K562 (cell line): ENCODE measurements around the gene ESR2. TPM values are rescaled to one million over a fixed set of nuclear protein-coding genes. Genes with fewer than 3 reads are reported as not detected.

Experiments
- BRD9 ChIP-seq: fragments of 450-650 bp; IDR thresholded peaks from 2 replicates; pipeline ENCODE4 v1.6.1; 2018; ENCODE audit warnings: low read depth; ENCODE audit not compliant: partially characterized antibody
- C11orf30 ChIP-seq: fragments of 450-650 bp; IDR thresholded peaks from 2 replicates; pipeline ENCODE4 v1.6.1; 2016; ENCODE audit warnings: low read depth, mild to moderate bottlenecking
- CREM ChIP-seq: IDR thresholded peaks from 2 replicates; pipeline ENCODE4 v1.6.1; 2014; ENCODE audit warnings: antibody characterized with exemption, low read depth
- HSF4 ChIP-seq: fragments of 250-450 bp; sonication (Bioruptor Pico); IDR thresholded peaks from 2 replicates; pipeline ENCODE4 v2.1.2; 2022; ENCODE audit warnings: mild to moderate bottlenecking, moderate library complexity, borderline replicate concordance
- SAP30 ChIP-seq: fragments of 200-600 bp; sonication (generic); IDR thresholded peaks from 2 replicates; pipeline ENCODE4 v1.6.1; 2012; ENCODE audit warnings: borderline replicate concordance, low read depth, mild to moderate bottlenecking, moderate library complexity, low read length, control low read depth, inconsistent platforms; ENCODE audit not compliant: insufficient read depth, poor library complexity, severe bottlenecking
- SIN3A ChIP-seq, 2 experiments: fragments of 150-350 bp in 1 of 2; IDR thresholded peaks; 2 replicates each; pipeline ENCODE4 v1.6.1; 2011 to 2016; ENCODE audit warnings: borderline replicate concordance in 2 of 2, low read depth in 2 of 2, low read length in 2 of 2, mild to moderate bottlenecking in 2 of 2, moderate library complexity in 2 of 2; ENCODE audit not compliant: control insufficient read depth in 1 of 2
- SMARCA4 ChIP-seq: fragments of 450-650 bp; IDR thresholded peaks from 2 replicates; pipeline ENCODE4 v1.6.1; 2016
- ZC3H11A ChIP-seq: IDR thresholded peaks from 2 replicates; pipeline ENCODE4 v1.6.1; 2012; ENCODE audit warnings: low read depth, low read length, improper control_type of control experiment
- ZNF324 ChIP-seq: fragments of 250-450 bp; sonication (Bioruptor Pico); IDR thresholded peaks from 2 replicates; pipeline ENCODE4 v1.4.0; 2020; ENCODE audit warnings: mild to moderate bottlenecking
- ZNF644 ChIP-seq: fragments of 200-800 bp; sonication (Bioruptor generic); IDR thresholded peaks from 2 replicates; pipeline ENCODE4 v1.6.1; 2016; ENCODE audit warnings: low read depth, missing genetic modification characterization, missing compliant biosample characterization
- ZSCAN32 ChIP-seq: fragments of 450-650 bp; formaldehyde crosslinking; IDR thresholded peaks from 2 replicates; pipeline ENCODE4 v1.4.0; 2020; ENCODE audit warnings: mild to moderate bottlenecking, moderate library complexity
- polyA plus RNA-seq, 8 experiments: library from polyadenylated mRNA; depleted of rRNA in 4 of 8; stranded (reverse) in 5 of 8; unstranded in 3 of 8; fragments of >200 nt; fragmentation: Nextera tagmentation in 2 of 8; fragmentation: Illumina TruSeq in 1 of 8; extraction: Ambion mirVana in 2 of 8; extraction: Trizol in 1 of 8; gene quantifications; 2 replicates each; pipeline versions ENCODE4 v1.2.1 to v1.2.3, GENCODE V29; 2011 to 2014; ENCODE audit warnings: inconsistent platforms in 1 of 8, missing spikeins in 1 of 8
- total RNA-seq, 7 experiments: library from RNA; depleted of rRNA in 6 of 7; stranded (reverse); fragments of >200 nt in 6 of 7; fragmentation: Illumina TruSeq in 2 of 7; extraction: Trizol in 2 of 7; gene quantifications; 2 replicates each; pipeline versions ENCODE4 v1.2.1 to v1.2.3, GENCODE V29; 2011 to 2021; ENCODE audit warnings: low replicate concordance in 1 of 7
- TF ChIP-seq, protein P1 (sequence below): sonication (generic); formaldehyde crosslinking; IDR thresholded peaks from 2 replicates; pipeline ENCODE4 v1.8.0; 2022; ENCODE audit warnings: mild to moderate bottlenecking, missing genetic modification reagents
- TF ChIP-seq, protein P2 (sequence below): sonication (generic); formaldehyde crosslinking; IDR thresholded peaks from 2 replicates; pipeline ENCODE4 v1.8.1; 2022; ENCODE audit warnings: missing genetic modification reagents
- TF ChIP-seq, protein P3 (sequence below): fragments of 450-650 bp; IDR thresholded peaks from one replicate; pipeline ENCODE4 v1.6.1; 2018; ENCODE audit warnings: mild to moderate bottlenecking, moderate library complexity; ENCODE audit not compliant: partially characterized antibody
- TF ChIP-seq, protein P4 (sequence below): fragments of 450-650 bp; formaldehyde crosslinking; conservative IDR thresholded peaks from 2 replicates; pipeline ENCODE4 v1.4.0; 2022; ENCODE audit warnings: mild to moderate bottlenecking, missing genetic modification characterization
- TF ChIP-seq, protein P5 (sequence below): fragments of 450-650 bp; formaldehyde crosslinking; IDR thresholded peaks from 2 replicates; pipeline ENCODE4 v1.4.0; 2022; ENCODE audit warnings: missing genetic modification characterization
- TF ChIP-seq, protein P6 (sequence below): fragments of 250-450 bp; sonication (Bioruptor Pico); IDR thresholded peaks from 2 replicates; pipeline ENCODE4 v1.4.0; 2020; ENCODE audit warnings: mild to moderate bottlenecking

ESR2 gene
- total and polyA plus RNA-seq, 9 of the 15 experiments (the other 6 are each of a cell fraction or from before 2014, with no cell fraction given) = 0.07 to 3.8 (median 2.0) TPM

DNA sequence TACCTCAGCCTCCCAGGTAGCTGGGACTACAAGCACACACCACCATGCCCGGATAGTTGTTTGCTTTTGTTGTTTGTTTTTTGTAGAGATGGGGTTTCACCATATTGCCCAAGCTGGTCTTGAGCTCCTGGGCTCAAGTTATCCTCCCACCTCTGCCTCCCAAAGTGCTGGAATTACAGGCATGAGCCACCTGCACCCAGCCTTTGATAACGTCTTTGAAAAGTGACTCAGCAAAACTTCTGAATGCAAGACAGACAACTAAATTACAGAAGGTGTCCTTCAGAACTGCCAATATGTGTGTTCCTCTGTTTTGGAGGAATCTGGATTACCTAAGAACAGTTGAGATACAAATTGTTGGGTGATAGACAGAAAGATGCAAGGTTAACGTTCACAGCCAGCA is 99.8 kb downstream of the ESR2 start (continued):
- TF ChIP-seq HSF4 (no peak), ZC3H11A (no peak), SAP30 (no peak), SIN3A (IDR thresholded peaks at IDR 0.05; ENCODE audit: borderline replicate concordance in 2 of 2, control insufficient read depth in 1 of 2, low read depth in 2 of 2, low read length in 2 of 2) (no peak), ZSCAN32 (no peak), CREM (no peak), BRD9 (no peak), ZNF644 (no peak), ZNF324 (CRISPR knock-in tag) (no peak), SMARCA4 (0 out of 2 replicates have a peak, but pooled peaks have one; percentile 27), C11orf30 (peak; percentile 85)
- TF ChIP-seq, protein P1, sequence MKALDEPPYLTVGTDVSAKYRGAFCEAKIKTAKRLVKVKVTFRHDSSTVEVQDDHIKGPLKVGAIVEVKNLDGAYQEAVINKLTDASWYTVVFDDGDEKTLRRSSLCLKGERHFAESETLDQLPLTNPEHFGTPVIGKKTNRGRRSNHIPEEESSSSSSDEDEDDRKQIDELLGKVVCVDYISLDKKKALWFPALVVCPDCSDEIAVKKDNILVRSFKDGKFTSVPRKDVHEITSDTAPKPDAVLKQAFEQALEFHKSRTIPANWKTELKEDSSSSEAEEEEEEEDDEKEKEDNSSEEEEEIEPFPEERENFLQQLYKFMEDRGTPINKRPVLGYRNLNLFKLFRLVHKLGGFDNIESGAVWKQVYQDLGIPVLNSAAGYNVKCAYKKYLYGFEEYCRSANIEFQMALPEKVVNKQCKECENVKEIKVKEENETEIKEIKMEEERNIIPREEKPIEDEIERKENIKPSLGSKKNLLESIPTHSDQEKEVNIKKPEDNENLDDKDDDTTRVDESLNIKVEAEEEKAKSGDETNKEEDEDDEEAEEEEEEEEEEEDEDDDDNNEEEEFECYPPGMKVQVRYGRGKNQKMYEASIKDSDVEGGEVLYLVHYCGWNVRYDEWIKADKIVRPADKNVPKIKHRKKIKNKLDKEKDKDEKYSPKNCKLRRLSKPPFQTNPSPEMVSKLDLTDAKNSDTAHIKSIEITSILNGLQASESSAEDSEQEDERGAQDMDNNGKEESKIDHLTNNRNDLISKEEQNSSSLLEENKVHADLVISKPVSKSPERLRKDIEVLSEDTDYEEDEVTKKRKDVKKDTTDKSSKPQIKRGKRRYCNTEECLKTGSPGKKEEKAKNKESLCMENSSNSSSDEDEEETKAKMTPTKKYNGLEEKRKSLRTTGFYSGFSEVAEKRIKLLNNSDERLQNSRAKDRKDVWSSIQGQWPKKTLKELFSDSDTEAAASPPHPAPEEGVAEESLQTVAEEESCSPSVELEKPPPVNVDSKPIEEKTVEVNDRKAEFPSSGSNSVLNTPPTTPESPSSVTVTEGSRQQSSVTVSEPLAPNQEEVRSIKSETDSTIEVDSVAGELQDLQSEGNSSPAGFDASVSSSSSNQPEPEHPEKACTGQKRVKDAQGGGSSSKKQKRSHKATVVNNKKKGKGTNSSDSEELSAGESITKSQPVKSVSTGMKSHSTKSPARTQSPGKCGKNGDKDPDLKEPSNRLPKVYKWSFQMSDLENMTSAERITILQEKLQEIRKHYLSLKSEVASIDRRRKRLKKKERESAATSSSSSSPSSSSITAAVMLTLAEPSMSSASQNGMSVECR (CRISPR knock-in tag) = no peak
- TF ChIP-seq, protein P2, sequence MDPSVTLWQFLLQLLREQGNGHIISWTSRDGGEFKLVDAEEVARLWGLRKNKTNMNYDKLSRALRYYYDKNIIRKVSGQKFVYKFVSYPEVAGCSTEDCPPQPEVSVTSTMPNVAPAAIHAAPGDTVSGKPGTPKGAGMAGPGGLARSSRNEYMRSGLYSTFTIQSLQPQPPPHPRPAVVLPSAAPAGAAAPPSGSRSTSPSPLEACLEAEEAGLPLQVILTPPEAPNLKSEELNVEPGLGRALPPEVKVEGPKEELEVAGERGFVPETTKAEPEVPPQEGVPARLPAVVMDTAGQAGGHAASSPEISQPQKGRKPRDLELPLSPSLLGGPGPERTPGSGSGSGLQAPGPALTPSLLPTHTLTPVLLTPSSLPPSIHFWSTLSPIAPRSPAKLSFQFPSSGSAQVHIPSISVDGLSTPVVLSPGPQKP (CRISPR knock-in tag) = no peak
- TF ChIP-seq, protein P3, sequence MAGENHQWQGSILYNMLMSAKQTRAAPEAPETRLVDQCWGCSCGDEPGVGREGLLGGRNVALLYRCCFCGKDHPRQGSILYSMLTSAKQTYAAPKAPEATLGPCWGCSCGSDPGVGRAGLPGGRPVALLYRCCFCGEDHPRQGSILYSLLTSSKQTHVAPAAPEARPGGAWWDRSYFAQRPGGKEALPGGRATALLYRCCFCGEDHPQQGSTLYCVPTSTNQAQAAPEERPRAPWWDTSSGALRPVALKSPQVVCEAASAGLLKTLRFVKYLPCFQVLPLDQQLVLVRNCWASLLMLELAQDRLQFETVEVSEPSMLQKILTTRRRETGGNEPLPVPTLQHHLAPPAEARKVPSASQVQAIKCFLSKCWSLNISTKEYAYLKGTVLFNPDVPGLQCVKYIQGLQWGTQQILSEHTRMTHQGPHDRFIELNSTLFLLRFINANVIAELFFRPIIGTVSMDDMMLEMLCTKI = no peak
- TF ChIP-seq, protein P4, sequence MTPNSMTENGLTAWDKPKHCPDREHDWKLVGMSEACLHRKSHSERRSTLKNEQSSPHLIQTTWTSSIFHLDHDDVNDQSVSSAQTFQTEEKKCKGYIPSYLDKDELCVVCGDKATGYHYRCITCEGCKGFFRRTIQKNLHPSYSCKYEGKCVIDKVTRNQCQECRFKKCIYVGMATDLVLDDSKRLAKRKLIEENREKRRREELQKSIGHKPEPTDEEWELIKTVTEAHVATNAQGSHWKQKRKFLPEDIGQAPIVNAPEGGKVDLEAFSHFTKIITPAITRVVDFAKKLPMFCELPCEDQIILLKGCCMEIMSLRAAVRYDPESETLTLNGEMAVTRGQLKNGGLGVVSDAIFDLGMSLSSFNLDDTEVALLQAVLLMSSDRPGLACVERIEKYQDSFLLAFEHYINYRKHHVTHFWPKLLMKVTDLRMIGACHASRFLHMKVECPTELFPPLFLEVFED (CRISPR knock-in tag) = no peak
- TF ChIP-seq, protein P5, sequence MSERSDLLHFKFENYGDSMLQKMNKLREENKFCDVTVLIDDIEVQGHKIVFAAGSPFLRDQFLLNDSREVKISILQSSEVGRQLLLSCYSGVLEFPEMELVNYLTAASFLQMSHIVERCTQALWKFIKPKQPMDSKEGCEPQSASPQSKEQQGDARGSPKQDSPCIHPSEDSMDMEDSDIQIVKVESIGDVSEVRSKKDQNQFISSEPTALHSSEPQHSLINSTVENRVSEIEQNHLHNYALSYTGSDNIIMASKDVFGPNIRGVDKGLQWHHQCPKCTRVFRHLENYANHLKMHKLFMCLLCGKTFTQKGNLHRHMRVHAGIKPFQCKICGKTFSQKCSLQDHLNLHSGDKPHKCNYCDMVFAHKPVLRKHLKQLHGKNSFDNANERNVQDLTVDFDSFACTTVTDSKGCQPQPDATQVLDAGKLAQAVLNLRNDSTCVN (CRISPR knock-in tag) = no peak
- TF ChIP-seq, protein P6, sequence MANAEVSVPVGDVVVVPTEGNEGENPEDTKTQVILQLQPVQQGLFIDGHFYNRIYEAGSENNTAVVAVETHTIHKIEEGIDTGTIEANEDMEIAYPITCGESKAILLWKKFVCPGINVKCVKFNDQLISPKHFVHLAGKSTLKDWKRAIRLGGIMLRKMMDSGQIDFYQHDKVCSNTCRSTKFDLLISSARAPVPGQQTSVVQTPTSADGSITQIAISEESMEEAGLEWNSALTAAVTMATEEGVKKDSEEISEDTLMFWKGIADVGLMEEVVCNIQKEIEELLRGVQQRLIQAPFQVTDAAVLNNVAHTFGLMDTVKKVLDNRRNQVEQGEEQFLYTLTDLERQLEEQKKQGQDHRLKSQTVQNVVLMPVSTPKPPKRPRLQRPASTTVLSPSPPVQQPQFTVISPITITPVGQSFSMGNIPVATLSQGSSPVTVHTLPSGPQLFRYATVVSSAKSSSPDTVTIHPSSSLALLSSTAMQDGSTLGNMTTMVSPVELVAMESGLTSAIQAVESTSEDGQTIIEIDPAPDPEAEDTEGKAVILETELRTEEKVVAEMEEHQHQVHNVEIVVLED (CRISPR knock-in tag) = no peak
